Hepatocyte (in vitro differentiated cells): ENCODE measurements around the gene ZNF683. TPM values are rescaled to one million over a fixed set of nuclear protein-coding genes. Genes with fewer than 3 reads are reported as not detected.
"Not testable (repeated sequence)": the region's sequence is repeated elsewhere in the genome, so short reads cannot be mapped to it uniquely, and the experiment has no call there.

Experiments
- DNase-seq: peaks from one replicate; pipeline ENCODE4 v3.0.0-alpha.2; 2016; ENCODE audit warnings: low spot score
- H2AFZ ChIP-seq: fragments of 200-600 bp; sonication (generic); 2 replicates; pipeline ENCODE4 v1.6.0; 2016; ENCODE audit warnings: antibody characterized with exemption, mild to moderate bottlenecking
- H3K27ac ChIP-seq: fragments of 200-600 bp; sonication (generic); 2 replicates; pipeline ENCODE4 v1.5.1; 2016; ENCODE audit warnings: mild to moderate bottlenecking
- H3K27me3 ChIP-seq: fragments of 200-600 bp; sonication (generic); 2 replicates; pipeline ENCODE4 v1.6.1; 2016
- H3K36me3 ChIP-seq: fragments of 200-600 bp; sonication (generic); replicated peaks from 2 replicates; pipeline ENCODE4 v1.5.1; 2016; ENCODE audit warnings: low read depth; ENCODE audit not compliant: insufficient read depth
- H3K4me1 ChIP-seq: fragments of 200-600 bp; sonication (generic); 2 replicates; pipeline ENCODE4 v1.5.1; 2016; ENCODE audit warnings: mild to moderate bottlenecking, moderate library complexity; ENCODE audit not compliant: insufficient read depth
- H3K4me2 ChIP-seq: fragments of 200-600 bp; sonication (generic); 2 replicates; pipeline ENCODE4 v1.6.0; 2016
- H3K4me3 ChIP-seq: fragments of 200-600 bp; sonication (generic); 2 replicates; pipeline ENCODE4 v1.5.1; 2016; ENCODE audit warnings: mild to moderate bottlenecking
- H3K79me2 ChIP-seq: fragments of 200-600 bp; sonication (generic); 2 replicates; pipeline ENCODE4 v1.6.0; 2017; ENCODE audit warnings: mild to moderate bottlenecking
- H3K9me2 ChIP-seq: fragments of 200-600 bp; sonication (generic); replicated peaks from 2 replicates; pipeline ENCODE4 v1.6.0; 2017; ENCODE audit warnings: mild to moderate bottlenecking; ENCODE audit not compliant: insufficient read depth
- H3K9me3 ChIP-seq: fragments of 200-600 bp; sonication (generic); 2 replicates; pipeline ENCODE4 v1.5.1; 2016; ENCODE audit warnings: low read depth, mild to moderate bottlenecking
- H4K20me1 ChIP-seq: fragments of 200-600 bp; sonication (generic); 2 replicates; pipeline ENCODE4 v1.6.0; 2016; ENCODE audit warnings: mild to moderate bottlenecking; ENCODE audit not compliant: insufficient read depth, poor library complexity, severe bottlenecking
- CTCF ChIP-seq: fragments of 200-600 bp; sonication (generic); IDR thresholded peaks from 2 replicates; pipeline ENCODE4 v1.5.1; 2016; ENCODE audit warnings: antibody characterized with exemption, mild to moderate bottlenecking; ENCODE audit not compliant: poor library complexity
- EZH2 ChIP-seq: fragments of 200-600 bp; sonication (generic); IDR thresholded peaks from 2 replicates; pipeline ENCODE4 v1.6.1; 2016; ENCODE audit warnings: antibody characterized with exemption, mild to moderate bottlenecking, borderline replicate concordance
- EZH2phosphoT487 ChIP-seq: fragments of 200-600 bp; sonication (generic); IDR thresholded peaks from one replicate; pipeline ENCODE4 v1.6.1; 2018; ENCODE audit warnings: antibody characterized with exemption, mild to moderate bottlenecking, low read depth, moderate library complexity; ENCODE audit not compliant: unreplicated experiment, severe bottlenecking
- WGBS: methylation state at CpG from one replicate; pipeline ENCODE4 v1.1.6; 2016; ENCODE audit warnings: low lambda C conversion rate; ENCODE audit errors: missing lambda C conversion rate; 5-methylcytosine and 5-hydroxymethylcytosine counted together
- polyA plus RNA-seq: library from polyadenylated mRNA; unstranded; fragments of >200 nt; fragmentation: Nextera tagmentation; extraction: Ambion mirVana; gene quantifications from 2 replicates; pipeline ENCODE4 v1.2.1, GENCODE V29; 2016
- total RNA-seq: library from RNA; depleted of rRNA; stranded (reverse); fragments of >200 nt; gene quantifications from 2 replicates; pipeline ENCODE4 v1.2.3, GENCODE V29; 2014

The ZNF683 gene
- not detected in 2 replicates for total RNA-seq
- not detected in 2 replicates for polyA plus RNA-seq

- not testable (repeated sequence) for DNase-seq, H3K27ac ChIP-seq, H3K9me2 ChIP-seq, H3K4me3 ChIP-seq, H3K79me2 ChIP-seq, H3K4me2 ChIP-seq, H3K27me3 ChIP-seq, H3K9me3 ChIP-seq, H3K36me3 ChIP-seq, H3K4me1 ChIP-seq, H4K20me1 ChIP-seq, H2AFZ ChIP-seq
- 84% methylated on average over 3 of the region's 3 CpGs for WGBS
Observed at GRCh38 chr1:26372611-26373010, at the start of gene ZNF683. ZNF683 (minus strand) TSS chr1:26372750; CDS start chr1:26368571, 4,179 bp downstream.

- H3K4me2 ChIP-seq = no peak overlapping the region
- 76% methylated on average over 2 of the region's 2 CpGs for WGBS
- peaks cover 11% of the 10 kb centered on the region for H3K4me1 ChIP-seq
- no peaks in the 10 kb centered on the region for H3K9me3 ChIP-seq
- no peaks in the 10 kb centered on the region for H3K36me3 ChIP-seq
- DNase-seq = no peak
- H3K79me2 ChIP-seq = no peaks in the 10 kb centered on the region
- H3K4me3 ChIP-seq = no peak overlapping the region
- H3K9me2 ChIP-seq = no peaks in the 10 kb centered on the region
- H2AFZ ChIP-seq = no peak overlapping the region
- no peaks in the 10 kb centered on the region for H4K20me1 ChIP-seq
- no peak overlapping the region for H3K27ac ChIP-seq
- H3K27me3 ChIP-seq = peaks cover 9% of the 10 kb centered on the region
- TF ChIP-seq CTCF (no peak), EZH2 (no peak), EZH2phosphoT487 (no peak)
Observed at GRCh38 chr1:26419494-26419893, 46.9 kb upstream of the ZNF683 start.

GRCh38 chr1:26418865-26419349, 46.4 kb upstream of the ZNF683 start:
- H3K27me3 ChIP-seq = peaks cover 14% of the 10 kb centered on the region
- no peaks in the 10 kb centered on the region for H3K9me3 ChIP-seq
- H3K27ac ChIP-seq = no peak overlapping the region
- WGBS = 27% methylated on average over 5 of the region's 5 CpGs
- no peaks in the 10 kb centered on the region for H4K20me1 ChIP-seq
- TF ChIP-seq CTCF (no peak), EZH2phosphoT487 (no peak), EZH2 (no peak)
- no peaks in the 10 kb centered on the region for H3K79me2 ChIP-seq
- peak; percentile 10 for DNase-seq
- H3K9me2 ChIP-seq = no peaks in the 10 kb centered on the region
- H3K4me2 ChIP-seq = peak overlapping the region; percentile 33
- no peaks in the 10 kb centered on the region for H3K36me3 ChIP-seq
- no peak overlapping the region for H2AFZ ChIP-seq
- peaks cover 11% of the 10 kb centered on the region for H3K4me1 ChIP-seq
- no peak overlapping the region for H3K4me3 ChIP-seq

- Histone ChIP-seq H3K4me2 (no peak overlapping the region), H3K79me2 (no peaks in the 10 kb centered on the region), H3K36me3 (no peaks in the 10 kb centered on the region), H3K9me2 (no peaks in the 10 kb centered on the region), H3K27ac (no peak overlapping the region), H2AFZ (no peak overlapping the region), H3K4me3 (no peak overlapping the region), H3K9me3 (no peaks in the 10 kb centered on the region), H3K4me1 (peaks cover 11% of the 10 kb centered on the region), H3K27me3 (peaks cover 29% of the 10 kb centered on the region), H4K20me1 (no peaks in the 10 kb centered on the region)
- WGBS = 19% methylated on average over 9 of the region's 9 CpGs
- DNase-seq = peak; percentile 88
- no peak for TF ChIP-seq EZH2phosphoT487
- TF ChIP-seq EZH2 = no peak
- TF ChIP-seq CTCF = peak; percentile 87
Observed at GRCh38 chr1:26417111-26417759, 44.7 kb upstream of the ZNF683 start.
